HL-60 (cell line): ENCODE results near the gene ST3GAL4.

Experiments
- DNase-seq, 2 experiments: peaks; one replicate each; pipeline ENCODE4 v3.0.0-alpha.2; 2010 to 2020; ENCODE audit warnings: low read depth in 1 of 2, low spot score in 1 of 2
- H3K27ac ChIP-seq: fragments of 250-450 bp; sonication (Bioruptor Pico); replicated peaks from 2 replicates; pipeline ENCODE4 v1.5.1; 2020; ENCODE audit warnings: mild to moderate bottlenecking, moderate library complexity
- H3K27me3 ChIP-seq: fragments of 250-450 bp; sonication (Bioruptor Pico); 2 replicates; pipeline ENCODE4 v1.5.1; 2021; ENCODE audit warnings: mild to moderate bottlenecking, moderate library complexity; ENCODE audit not compliant: insufficient read depth, poor library complexity, severe bottlenecking
- H3K4me3 ChIP-seq: replicated peaks from 2 replicates; pipeline ENCODE4 v1.5.1; 2011; ENCODE audit warnings: mild to moderate bottlenecking, control low read depth, low read length; ENCODE audit not compliant: insufficient read depth
- GABPA ChIP-seq: IDR thresholded peaks from 2 replicates; pipeline ENCODE4 v1.6.1; 2012; ENCODE audit warnings: low read depth
- POLR2AphosphoS5 ChIP-seq: IDR thresholded peaks from 2 replicates; pipeline ENCODE4 v1.6.1; 2012; ENCODE audit warnings: low read depth
- REST ChIP-seq: IDR thresholded peaks from 2 replicates; pipeline ENCODE4 v1.6.1; 2012; ENCODE audit warnings: low read depth; ENCODE audit not compliant: insufficient replicate concordance
- SPI1 ChIP-seq: IDR thresholded peaks from 2 replicates; pipeline ENCODE4 v1.6.1; 2012; ENCODE audit warnings: low read depth, mild to moderate bottlenecking, borderline replicate concordance
- TF ChIP-seq, protein P1 (sequence below): IDR thresholded peaks from one replicate; pipeline ENCODE4 v1.5.1; 2011; ENCODE audit warnings: low read length, control low read depth, inconsistent platforms; ENCODE audit not compliant: insufficient read depth

ST3GAL4 gene

DNA sequence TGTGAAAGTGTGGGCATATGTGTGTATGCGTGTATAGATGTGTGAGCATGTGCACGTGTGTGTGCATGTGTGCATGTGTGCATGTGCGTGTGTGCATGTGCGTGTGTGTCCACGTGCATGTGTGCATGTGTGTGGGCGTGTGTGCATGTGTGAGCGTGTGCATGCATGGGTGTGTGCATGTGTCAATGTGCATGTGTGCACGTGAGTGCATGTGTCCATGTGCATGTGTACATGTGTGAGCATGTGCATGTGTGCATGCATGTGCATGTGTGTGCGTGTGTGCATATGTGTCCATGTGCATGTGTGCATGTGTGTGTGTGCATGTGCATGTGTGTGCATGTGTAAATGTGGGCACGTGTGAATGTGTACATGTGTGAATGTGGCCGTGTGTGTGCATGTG is 95.3 kb downstream of the ST3GAL4 start:
- TF ChIP-seq POLR2AphosphoS5 (no peak), SPI1 (no peak), GABPA (no peak), REST (no peak)
- TF ChIP-seq, protein P1, sequence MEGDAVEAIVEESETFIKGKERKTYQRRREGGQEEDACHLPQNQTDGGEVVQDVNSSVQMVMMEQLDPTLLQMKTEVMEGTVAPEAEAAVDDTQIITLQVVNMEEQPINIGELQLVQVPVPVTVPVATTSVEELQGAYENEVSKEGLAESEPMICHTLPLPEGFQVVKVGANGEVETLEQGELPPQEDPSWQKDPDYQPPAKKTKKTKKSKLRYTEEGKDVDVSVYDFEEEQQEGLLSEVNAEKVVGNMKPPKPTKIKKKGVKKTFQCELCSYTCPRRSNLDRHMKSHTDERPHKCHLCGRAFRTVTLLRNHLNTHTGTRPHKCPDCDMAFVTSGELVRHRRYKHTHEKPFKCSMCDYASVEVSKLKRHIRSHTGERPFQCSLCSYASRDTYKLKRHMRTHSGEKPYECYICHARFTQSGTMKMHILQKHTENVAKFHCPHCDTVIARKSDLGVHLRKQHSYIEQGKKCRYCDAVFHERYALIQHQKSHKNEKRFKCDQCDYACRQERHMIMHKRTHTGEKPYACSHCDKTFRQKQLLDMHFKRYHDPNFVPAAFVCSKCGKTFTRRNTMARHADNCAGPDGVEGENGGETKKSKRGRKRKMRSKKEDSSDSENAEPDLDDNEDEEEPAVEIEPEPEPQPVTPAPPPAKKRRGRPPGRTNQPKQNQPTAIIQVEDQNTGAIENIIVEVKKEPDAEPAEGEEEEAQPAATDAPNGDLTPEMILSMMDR, result no peak

GRCh38 chr11:126451211-126451802 is 95.8 kb downstream of the ST3GAL4 start:
- H3K27ac ChIP-seq, result no peak overlapping the region
- TF ChIP-seq SPI1, result no peak
- TF ChIP-seq REST, result no peak
- TF ChIP-seq, protein P1, result no peak
- no peak overlapping the region for H3K4me3 ChIP-seq
- DNase-seq, result no peak
- H3K27me3 ChIP-seq, result no peaks in the 10 kb centered on the region

More for the DNA sequence above, 95.3 kb downstream of the ST3GAL4 start:
- H3K4me3 ChIP-seq, result no peak overlapping the region
- H3K27ac ChIP-seq, result no peak overlapping the region
- no peak for DNase-seq
- no peaks in the 10 kb centered on the region for H3K27me3 ChIP-seq

GRCh38 chr11:126452241-126453101 is 97.0 kb downstream of the ST3GAL4 start:
- DNase-seq, result no peak
- no peak overlapping the region for H3K27ac ChIP-seq
- no peak overlapping the region for H3K4me3 ChIP-seq
- TF ChIP-seq, protein P1, result no peak
- TF ChIP-seq SPI1 (no peak), POLR2AphosphoS5 (no peak), GABPA (no peak), REST (no peak)
- H3K27me3 ChIP-seq, result no peaks in the 10 kb centered on the region
